Pulmonary artery endothelial cell (primary cell): ENCODE measurements around the gene EYS. TPM values are rescaled to one million over a fixed set of nuclear protein-coding genes. Genes with fewer than 3 reads are reported as not detected.
"Not testable (repeated sequence)": the region's sequence is repeated elsewhere in the genome, so short reads cannot be mapped to it uniquely, and the experiment has no call there.

Experiments
- DNase-seq: peaks from one replicate; pipeline ENCODE4 v3.0.0-alpha.2; 2011; ENCODE audit warnings: low read depth, low spot score
- total RNA-seq: library from RNA; depleted of rRNA; stranded (reverse); fragments of >200 nt; gene quantifications from 2 replicates; pipeline ENCODE4 v1.2.3, GENCODE V29; 2014

The EYS gene
- total RNA-seq, 1 donor from 2014 or later: not detected

DNA sequence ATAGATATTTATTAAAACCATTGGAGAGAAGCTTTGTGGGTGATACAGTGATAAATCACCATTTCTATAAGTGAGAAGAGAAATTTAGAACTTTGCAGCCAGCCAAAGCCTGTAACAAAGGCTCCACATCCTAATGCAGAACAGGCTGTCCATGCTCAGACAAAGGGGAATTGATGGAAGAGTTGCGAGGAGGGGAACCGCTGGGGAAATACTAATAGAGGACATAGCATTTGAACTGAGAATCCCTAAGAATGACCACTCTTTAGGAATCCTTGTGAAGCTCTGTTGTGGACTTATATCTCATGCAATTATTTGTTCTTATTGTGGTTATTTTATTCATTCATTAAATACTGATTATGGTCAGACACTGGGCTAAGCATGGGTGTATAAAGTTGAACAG is 1903.7 kb downstream of the EYS start:
- no peak for DNase-seq

DNA sequence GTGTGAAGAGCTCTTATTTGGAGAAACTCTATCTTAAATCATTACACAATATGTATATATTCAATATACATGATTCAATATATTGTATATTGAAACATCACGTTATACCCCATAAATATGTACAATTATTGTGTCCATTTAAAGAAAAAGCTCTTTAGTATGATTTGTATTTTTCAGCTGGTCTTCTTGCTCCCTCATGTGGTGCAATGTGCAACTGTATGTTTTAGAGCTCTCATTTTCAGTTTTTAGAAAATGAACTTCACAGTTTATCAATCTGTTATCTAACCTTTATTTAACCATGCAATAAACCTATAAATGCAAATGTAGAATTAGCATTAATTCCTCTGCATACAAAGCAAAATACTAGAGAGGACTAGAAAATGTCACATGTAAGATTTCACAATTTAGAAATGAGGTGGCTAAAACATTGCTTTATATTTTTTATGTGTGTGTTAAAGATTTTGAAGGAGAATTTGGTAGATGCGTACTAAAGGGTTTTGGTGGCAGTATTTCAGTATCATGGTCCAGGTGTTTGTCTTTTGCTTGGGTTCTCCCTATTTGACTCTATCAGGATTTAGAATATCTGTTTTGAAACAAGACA is 1904.3 kb downstream of the EYS start:
- DNase-seq: no peak

GRCh38 chr6:63800386-63800785 is 1906.6 kb downstream of the EYS start:
- not testable (repeated sequence) for DNase-seq

DNA sequence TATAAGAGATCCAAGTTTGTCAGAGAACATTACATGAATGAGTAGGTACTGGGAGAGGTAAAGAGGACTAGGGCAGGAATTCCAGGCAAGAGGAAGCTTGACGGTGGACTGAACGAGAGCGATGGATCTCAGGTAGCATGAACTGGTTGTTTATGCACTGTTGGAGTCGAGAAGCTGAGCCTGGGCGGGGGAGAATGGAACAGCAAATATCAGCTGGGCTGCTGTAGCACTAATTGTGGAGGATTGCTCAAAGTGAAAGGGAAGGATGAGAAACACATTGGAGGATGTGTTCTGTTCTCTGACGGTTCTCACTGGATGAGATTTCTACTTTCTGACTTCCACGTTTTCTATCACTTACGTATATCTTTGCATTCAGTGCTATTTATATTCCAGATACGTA is 1907.2 kb downstream of the EYS start:
- no peak for DNase-seq

GRCh38 chr6:63799313-63799712 is 1907.7 kb downstream of the EYS start:
- no peak for DNase-seq

DNA sequence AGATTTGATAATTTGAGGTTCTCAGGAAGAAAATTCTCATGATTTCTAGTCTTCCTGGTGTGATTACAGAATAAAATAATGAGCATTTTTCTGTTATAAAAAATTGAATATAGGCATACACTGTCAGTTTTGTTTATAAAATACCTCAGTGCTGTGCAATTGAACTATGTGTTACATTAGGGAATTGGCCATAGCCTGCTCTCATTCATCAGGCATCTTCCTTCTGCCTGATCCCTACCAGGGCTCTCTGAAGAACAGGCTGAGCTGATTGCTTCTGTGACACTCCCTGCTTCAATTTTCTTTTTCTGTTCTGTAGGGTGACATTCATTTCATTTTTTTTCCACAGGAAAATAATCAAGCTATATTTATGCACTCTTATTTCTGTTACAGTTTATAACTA is 1908.6 kb downstream of the EYS start:
- no peak for DNase-seq

DNA sequence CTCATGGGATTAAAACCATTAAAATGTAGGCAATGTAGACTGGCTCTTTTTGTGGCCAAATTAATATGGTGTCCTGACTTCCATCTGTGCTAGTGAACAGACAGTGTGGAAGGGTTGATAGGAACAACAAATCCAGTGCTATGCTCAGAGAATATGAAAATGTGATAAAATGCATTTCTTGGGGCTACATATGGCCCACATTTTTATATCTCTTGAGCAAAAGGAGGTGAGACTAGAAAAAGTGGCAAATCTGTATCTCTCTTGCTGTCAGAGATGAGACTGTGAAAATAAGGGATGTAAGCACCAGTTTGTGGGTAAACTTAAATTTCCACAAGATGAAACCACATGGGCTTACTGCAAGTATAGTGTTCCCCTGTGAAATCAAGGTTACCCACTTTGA is 1909.3 kb downstream of the EYS start:
- DNase-seq: no peak

GRCh38 chr6:63795826-63796225 is 1911.2 kb downstream of the EYS start:
- no peak for DNase-seq

DNA sequence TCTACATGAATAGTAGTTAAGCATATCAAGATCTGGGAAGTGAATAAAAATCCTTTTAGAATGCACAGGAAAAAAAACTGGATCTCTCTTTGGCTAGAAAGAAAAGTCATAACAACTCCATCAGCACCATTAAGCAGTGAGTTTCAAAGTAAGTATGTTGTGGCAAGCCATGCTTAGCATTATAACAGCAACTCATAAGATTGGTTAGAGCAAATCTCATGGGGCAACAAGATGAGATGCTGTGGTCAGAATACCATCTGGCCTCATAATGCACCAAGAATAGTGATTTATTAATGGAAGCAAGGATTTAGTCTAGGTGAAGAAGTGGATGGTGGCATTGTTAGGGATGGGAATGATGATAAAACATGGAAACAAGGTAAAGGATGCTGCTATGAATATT is 1912.0 kb downstream of the EYS start:
- no peak for DNase-seq

GRCh38 chr6:63793465-63794137 is 1913.4 kb downstream of the EYS start:
- no peak for DNase-seq

DNA sequence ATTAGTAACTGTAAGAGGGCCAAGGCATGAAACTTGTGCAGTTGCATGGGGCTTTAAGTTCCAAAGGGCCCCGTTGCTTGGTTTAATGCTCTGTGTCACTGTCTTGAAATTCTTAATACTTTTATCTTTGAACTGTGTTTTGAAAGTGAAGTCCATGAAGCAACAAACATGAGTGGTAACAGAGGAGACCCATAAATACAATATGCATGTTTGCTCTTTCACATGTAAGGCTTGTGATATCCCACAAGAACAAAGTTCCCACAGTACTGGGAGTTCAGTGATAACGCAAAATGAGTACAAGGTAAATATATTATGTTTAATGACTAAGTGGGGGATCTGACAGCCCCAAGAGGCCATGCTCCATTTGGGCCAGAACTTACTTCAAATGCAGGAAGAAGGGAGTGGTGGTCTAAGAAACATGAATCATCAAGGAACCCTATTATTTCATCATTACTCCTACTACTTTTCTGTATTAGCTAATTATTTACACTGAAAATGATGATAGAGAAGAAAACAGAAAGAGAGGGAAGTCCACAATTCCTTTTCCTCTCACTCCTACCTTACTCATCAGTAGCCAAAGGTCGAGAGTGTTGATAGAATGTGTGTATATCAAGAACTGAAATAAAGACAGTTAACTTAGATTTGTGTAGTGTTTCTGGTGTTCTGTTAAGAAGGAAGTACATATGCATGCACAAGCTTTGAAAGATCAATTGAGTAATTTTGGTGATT is 1914.1 kb downstream of the EYS start:
- DNase-seq: no peak

- DNase-seq: no peak
These were observed 1916.7 kb downstream of the EYS start for GRCh38 chr6:63790334-63790733.

DNA sequence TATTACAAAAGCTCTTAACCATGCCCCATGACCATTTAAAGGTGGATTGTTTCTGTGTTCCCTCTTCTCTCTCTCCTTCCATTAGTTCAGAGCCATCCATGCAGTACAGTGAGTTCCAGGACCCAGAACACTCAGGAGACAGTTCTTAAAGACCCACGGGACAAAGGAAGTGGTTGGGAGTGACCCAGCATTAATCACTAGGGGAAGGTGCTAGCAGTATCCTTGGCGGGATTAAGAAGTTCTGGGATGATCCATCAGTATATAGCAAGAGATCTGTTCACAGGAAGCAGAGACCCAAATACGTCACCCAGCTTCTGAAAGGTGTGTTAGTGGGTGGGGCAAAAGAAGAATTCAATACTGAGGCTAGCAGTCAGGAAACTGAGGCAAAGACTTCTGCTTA is 1917.3 kb downstream of the EYS start:
- DNase-seq: no peak

- no peak for DNase-seq
These were observed 1918.5 kb downstream of the EYS start for GRCh38 chr6:63788569-63788968.

DNA sequence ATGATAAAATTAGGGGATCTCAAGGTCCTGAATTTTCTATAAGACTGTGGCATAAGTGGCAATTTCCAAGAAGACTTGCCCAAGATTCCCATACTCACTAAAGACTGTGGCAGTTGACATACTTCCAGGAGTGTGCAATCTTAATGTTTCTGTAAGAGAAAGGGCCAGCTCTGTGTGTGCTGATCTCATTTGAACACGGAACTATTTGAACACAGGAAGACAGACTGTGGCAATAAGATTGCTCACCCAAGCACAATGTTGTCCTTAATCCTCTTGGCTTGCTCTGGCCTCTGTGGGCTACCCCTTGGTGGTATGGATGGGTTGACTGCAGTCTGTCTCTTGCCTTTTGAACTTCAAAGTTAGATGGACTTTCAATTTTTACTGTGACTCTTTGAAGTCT is 1920.0 kb downstream of the EYS start:
- no peak for DNase-seq

DNA sequence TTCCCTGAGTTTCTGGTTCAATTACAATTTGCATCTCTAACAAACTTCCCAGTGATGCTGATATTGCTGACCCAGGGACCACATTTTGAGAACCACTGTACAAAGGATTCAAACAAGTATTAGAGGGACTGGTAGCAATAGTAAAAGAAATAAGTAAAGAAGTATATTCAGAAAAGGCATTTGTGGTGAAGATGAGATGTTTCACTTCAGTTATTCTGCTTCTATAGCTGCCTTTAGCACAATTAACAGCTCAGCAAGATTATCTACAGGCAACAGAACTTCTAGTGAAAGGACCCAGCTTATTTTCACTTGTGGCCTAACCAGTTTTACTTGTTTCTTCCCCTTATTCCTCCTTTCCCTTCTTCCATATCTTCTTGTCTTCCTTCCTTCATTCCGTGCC is 1922.0 kb downstream of the EYS start:
- DNase-seq: no peak

DNA sequence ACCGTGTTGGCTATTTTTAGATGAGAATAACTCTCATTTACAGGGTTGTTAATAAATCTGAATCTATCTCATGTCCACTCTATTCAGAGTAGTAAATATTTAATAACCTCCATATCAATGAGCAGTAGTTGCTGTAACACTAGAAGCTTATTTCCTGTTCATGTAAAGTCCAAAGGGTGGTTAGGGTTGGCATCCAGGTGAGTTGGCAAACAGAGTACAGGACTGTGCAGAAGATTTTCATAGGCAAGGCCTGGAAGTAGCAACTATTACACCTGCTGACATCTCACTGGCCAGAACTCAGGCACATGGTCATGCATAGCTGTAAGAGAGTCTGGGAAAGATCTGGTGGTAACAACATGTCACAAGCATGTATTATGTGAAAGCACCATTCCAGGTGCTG is 1923.9 kb downstream of the EYS start:
- DNase-seq: no peak

DNA sequence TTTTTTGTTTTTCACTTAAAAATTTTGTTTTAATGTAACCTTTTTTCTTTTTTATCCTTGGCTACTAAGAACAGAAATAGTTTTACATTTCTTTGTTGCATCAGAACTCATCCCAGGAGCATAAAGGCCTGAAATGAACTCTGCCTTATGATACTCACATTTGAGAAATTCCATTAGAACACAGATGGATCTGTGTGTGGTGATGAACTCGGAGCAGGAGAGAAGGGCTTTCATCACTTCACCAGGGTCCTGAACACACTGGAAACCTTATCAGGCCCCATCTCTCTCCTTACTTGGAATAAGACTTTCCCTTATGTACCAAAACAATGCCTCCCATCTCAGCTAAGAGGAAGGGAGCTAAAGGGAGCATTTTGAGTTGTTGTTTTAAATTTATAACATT is 1932.1 kb downstream of the EYS start:
- DNase-seq: no peak

- no peak for DNase-seq
These were observed 1933.8 kb downstream of the EYS start for GRCh38 chr6:63773200-63773599.

DNA sequence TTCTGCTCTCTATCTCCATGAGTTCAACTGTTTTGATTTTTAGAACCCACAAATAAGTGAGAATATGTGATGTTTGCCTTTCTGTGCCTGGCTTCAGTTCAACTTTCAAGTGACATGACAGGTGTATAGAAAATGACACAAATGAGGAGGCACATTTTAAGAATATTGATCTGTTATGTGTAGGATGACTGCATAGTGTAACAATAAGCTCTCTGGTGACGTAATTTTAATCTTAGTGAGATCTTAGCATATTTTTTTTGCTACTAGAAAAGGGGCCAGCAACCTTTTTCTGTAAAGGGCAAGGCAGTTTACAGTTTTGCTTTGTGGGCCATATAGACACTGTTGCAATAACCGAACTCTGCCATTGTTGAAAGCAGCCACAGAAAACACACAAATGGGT is 1941.2 kb downstream of the EYS start:
- DNase-seq: no peak

DNA sequence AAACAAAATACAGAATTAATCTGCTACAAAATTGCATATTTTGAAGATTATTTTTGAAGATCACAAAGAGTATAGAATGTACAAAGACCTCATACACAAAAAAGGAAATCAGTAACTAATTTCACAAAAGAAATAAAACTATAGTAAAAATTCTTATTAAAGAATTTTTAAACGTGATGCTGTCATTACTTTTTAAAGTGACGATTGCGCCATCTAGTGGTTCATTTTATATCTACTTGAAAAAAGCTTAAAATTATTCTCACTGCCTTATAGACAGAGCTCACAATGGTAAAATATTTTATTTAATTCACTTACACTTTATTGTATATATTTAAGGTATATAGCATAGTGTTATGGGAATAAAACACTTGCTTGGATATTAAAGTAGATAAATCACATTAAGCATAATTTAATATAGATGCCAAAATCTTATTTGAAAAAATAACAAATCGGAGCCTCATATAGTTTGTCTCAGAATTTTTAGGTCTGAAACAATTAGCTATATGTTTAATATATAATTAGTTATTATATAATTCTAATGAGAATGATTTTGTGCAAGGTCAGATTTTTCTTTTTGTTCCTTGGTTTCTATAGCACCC is 1942.6 kb downstream of the EYS start:
- no peak for DNase-seq

DNA sequence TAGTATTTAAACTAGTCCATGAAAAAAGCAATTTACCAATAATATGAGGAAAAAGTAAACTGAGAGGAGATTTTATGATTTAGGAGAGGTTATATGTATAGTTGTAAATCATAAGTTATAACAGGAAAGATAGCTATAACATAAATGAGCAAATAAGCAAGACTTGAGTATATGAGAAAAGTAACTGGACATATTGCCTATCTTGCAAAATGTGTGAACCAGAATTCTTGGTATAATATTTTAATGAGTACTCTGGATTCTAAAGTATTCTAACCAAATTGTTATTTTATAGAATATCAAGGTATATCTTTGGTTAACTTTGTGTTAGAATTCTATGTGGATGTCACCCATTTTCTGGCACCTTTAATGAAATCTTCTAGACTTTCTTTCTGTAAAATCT is 1946.8 kb downstream of the EYS start:
- no peak for DNase-seq
